ENCODE measurements around the gene HOTAIR. TPM values are rescaled to one million over a fixed set of nuclear protein-coding genes. Genes with fewer than 3 reads are reported as not detected.

HOTAIR gene
- total RNA-seq, 1 experiment from 2014 or later = 7.9 TPM

DNA sequence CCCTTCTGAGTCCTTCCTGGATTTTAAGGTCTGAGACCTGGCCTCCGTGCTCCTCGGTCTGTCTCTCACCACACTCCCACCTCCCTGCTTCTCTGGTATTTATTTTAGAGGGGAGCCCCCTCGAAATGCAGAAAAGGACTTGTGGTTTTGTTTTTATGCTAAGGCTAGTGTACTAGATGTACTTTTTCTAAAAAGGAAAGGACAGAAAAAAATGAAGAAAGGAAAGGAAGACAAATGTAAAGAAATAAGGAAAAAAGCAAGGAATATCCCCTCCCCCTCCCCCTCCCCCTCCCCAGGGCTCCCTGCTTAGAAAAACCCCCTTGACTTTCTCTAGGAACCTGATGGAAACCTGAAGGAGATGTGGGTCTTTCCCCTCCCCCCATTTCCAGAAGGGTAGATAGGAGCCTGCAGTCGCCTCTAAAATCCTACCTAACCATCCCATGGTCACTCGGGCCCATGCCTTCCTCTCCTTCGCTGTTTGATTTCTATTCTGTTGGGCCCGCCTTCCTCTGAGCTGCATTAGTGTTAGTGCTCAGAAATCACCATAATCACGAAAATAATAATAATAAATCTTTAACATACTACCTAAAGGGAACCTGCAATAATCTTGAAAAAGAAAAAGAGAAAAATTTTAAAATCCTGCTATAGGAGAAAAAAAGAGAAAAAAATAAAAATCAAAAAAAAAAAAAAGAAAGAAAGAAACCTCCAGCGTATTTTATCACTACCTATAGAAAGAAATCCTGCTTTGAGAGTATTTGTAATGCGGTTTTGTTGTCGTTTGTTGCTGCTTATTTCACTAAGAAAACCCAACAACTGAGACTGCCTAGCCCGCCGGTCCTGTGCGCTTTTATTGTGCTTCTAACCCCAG lies 37.1 kb upstream of the HOTAIR start:
- no TSS peak for BruUV-seq (replicated peaks)
- CTCF ChIA-PET = no interaction called here
- Histone ChIP-seq H3K4me1 (replicated peaks; ENCODE audit: insufficient read depth) (no peaks in the 10 kb centered on the region; the same call in 1 of the 2 replicates), H3K9me3 (ENCODE audit: insufficient read depth, low read depth) (no peaks in the 10 kb centered on the region), H3F3A (ENCODE audit: insufficient read depth, low read depth) (no peaks in the 10 kb centered on the region), H3K27ac (no peak overlapping the region), H3K27me3 (ENCODE audit: insufficient read depth, low read depth) (no peaks in the 10 kb centered on the region), H3K4me3 (no peak overlapping the region), H2AFZ (no peak overlapping the region), H4K20me1 (ENCODE audit: insufficient read depth) (no peaks in the 10 kb centered on the region), H3K79me2 (ENCODE audit: low read depth) (no peaks in the 10 kb centered on the region), H3K9me2 (ENCODE audit: insufficient read depth) (no peaks in the 10 kb centered on the region), H3K4me2 (no peak overlapping the region), H3K36me3 (ENCODE audit: low read depth) (no peaks in the 10 kb centered on the region)
- intact Hi-C loops (cut with micrococcal nuclease; ENCODE audit: unreplicated experiment) = no loop called here
- TF ChIP-seq EZH2 (IDR thresholded peaks at IDR 0.05; ENCODE audit: low read depth) = no peak
- TF ChIP-seq, protein P1, sequence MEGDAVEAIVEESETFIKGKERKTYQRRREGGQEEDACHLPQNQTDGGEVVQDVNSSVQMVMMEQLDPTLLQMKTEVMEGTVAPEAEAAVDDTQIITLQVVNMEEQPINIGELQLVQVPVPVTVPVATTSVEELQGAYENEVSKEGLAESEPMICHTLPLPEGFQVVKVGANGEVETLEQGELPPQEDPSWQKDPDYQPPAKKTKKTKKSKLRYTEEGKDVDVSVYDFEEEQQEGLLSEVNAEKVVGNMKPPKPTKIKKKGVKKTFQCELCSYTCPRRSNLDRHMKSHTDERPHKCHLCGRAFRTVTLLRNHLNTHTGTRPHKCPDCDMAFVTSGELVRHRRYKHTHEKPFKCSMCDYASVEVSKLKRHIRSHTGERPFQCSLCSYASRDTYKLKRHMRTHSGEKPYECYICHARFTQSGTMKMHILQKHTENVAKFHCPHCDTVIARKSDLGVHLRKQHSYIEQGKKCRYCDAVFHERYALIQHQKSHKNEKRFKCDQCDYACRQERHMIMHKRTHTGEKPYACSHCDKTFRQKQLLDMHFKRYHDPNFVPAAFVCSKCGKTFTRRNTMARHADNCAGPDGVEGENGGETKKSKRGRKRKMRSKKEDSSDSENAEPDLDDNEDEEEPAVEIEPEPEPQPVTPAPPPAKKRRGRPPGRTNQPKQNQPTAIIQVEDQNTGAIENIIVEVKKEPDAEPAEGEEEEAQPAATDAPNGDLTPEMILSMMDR (conservative IDR thresholded peaks at IDR 0.05) = no peak
- POLR2A ChIA-PET (ENCODE audit: unreplicated experiment) = no interaction called here
- DNase-seq = no peak

DNA sequence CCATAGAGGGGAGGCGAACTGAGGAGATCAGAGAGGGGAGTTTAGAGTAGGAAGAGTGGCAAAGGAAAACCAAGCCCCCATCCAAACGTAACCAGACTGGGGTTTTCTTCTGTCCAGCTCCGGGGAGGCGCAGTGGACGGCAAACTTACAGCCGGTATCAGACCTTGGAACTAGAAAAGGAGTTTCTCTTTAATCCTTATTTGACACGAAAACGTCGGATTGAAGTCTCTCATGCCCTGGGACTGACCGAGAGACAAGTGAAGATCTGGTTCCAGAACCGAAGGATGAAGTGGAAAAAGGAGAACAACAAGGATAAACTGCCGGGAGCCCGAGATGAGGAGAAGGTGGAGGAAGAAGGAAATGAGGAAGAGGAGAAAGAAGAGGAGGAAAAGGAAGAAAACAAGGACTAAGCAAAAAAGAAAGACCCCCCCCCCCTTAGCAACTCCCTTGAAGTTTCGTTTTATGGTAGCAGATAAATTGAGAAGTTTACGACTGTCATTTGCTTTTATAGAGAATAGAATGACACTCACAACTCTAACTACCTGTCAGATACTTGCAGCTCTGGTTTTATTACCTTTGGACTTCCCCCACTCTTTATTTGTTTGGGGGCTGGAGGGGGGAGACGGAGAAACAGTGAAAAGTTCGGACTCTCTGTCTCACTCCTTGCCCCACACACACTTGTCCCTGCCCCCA lies 36.4 kb upstream of the HOTAIR start:
- ChIA-PET POLR2A (ENCODE audit: unreplicated experiment) (no interaction called here), CTCF (no interaction called here)
- no peak for DNase-seq
- H3K4me3 ChIP-seq = no peak overlapping the region
- H3K4me2 ChIP-seq = no peak overlapping the region
- H4K20me1 ChIP-seq (ENCODE audit: insufficient read depth) = no peaks in the 10 kb centered on the region
- no peaks in the 10 kb centered on the region; the same call in 1 of the 2 replicates for H3K4me1 ChIP-seq (replicated peaks; ENCODE audit: insufficient read depth)
- no peak overlapping the region for H3K27ac ChIP-seq
- H3K9me3 ChIP-seq (ENCODE audit: insufficient read depth, low read depth) = no peaks in the 10 kb centered on the region
- TF ChIP-seq, protein P1 (conservative IDR thresholded peaks at IDR 0.05) = no peak
- TF ChIP-seq EZH2 (IDR thresholded peaks at IDR 0.05; ENCODE audit: low read depth) = no peak
- H3F3A ChIP-seq (ENCODE audit: insufficient read depth, low read depth) = no peaks in the 10 kb centered on the region
- no peaks in the 10 kb centered on the region for H3K27me3 ChIP-seq (ENCODE audit: insufficient read depth, low read depth)
- intact Hi-C loops (cut with micrococcal nuclease; ENCODE audit: unreplicated experiment) = no loop called here
- no peaks in the 10 kb centered on the region for H3K36me3 ChIP-seq (ENCODE audit: low read depth)
- no peaks in the 10 kb centered on the region for H3K9me2 ChIP-seq (ENCODE audit: insufficient read depth)
- no peak overlapping the region for H2AFZ ChIP-seq
- BruUV-seq (replicated peaks) = no TSS peak
- H3K79me2 ChIP-seq (ENCODE audit: low read depth) = no peaks in the 10 kb centered on the region

DNA sequence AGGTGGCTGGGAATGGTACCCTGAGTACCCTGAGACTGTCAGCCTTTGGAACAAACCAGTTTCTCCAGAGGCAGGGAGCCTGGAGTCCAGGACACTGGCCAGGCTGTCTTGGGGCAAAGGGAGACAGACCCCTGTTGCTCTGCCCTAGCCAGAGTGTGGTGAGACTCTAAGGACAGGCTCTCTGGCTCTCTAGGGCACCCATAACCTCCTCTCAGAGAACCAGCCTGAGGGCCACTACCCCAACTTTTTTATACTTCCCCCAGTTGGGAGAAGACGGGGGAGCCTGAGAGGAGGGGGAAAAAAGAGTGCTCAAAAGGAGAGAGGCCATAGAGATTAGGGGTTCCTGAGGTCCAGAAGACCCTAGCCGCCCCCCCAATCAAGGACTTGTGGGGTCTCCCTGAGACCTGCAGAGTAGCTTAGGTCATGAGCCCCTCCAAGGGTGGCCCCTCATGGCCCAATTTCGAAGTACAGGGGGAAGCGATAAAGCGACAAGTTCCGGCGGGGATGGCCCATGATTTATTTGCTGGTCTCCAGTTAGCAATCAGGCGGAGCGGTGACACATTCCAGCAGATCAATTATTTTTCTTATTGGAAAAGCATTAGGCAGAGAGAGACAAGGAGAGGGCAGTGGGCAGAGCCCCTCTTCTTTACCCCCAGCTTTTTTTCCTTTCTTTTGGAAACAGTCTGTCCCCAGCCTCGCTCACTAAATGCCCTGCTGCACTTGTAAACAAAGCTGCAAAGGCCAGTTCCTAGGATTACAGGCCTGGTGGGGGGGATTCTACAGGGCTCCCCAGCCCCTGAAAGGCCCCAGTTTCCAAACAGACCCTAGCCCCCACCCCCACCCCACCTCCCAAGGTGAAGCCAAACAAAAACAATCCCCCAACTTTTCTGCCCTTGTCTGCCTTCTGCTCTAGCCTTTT lies 35.6 kb upstream of the HOTAIR start:
- H3K27me3 ChIP-seq (ENCODE audit: insufficient read depth, low read depth) = no peaks in the 10 kb centered on the region
- H3K27ac ChIP-seq = no peak overlapping the region
- DNase-seq = no peak
- no peak overlapping the region for H3K4me2 ChIP-seq
- H3K79me2 ChIP-seq (ENCODE audit: low read depth) = no peaks in the 10 kb centered on the region
- ChIA-PET POLR2A (ENCODE audit: unreplicated experiment) (no interaction called here), CTCF (no interaction called here)
- no peaks in the 10 kb centered on the region for H3K9me2 ChIP-seq (ENCODE audit: insufficient read depth)
- no peak overlapping the region for H3K4me3 ChIP-seq
- H4K20me1 ChIP-seq (ENCODE audit: insufficient read depth) = no peaks in the 10 kb centered on the region
- TF ChIP-seq EZH2 (IDR thresholded peaks at IDR 0.05; ENCODE audit: low read depth) = no peak
- TF ChIP-seq, protein P1 (conservative IDR thresholded peaks at IDR 0.05) = no peak
- no peaks in the 10 kb centered on the region for H3K36me3 ChIP-seq (ENCODE audit: low read depth)
- no TSS peak for BruUV-seq (replicated peaks)
- intact Hi-C loops (cut with micrococcal nuclease; ENCODE audit: unreplicated experiment) = no loop called here
- no peaks in the 10 kb centered on the region for H3F3A ChIP-seq (ENCODE audit: insufficient read depth, low read depth)
- H3K4me1 ChIP-seq (replicated peaks; ENCODE audit: insufficient read depth) = no peaks in the 10 kb centered on the region
- no peaks in the 10 kb centered on the region for H3K9me3 ChIP-seq (ENCODE audit: insufficient read depth, low read depth)
- H2AFZ ChIP-seq = no peak overlapping the region

All from PC-9 (cell line).